GM23248 (cell line): Measurements from ENCODE around the gene PDLIM7. TPM values are rescaled to one million over a fixed set of nuclear protein-coding genes. Genes with fewer than 3 reads are reported as not detected.

Source experiments
- DNase-seq: peaks from one replicate; pipeline ENCODE4 v3.0.0-alpha.2; 2015
- H2AFZ ChIP-seq: fragments of 200-600 bp; sonication (generic); 2 replicates; pipeline ENCODE4 v1.6.1; 2016; ENCODE audit warnings: antibody characterized with exemption
- H3F3A ChIP-seq: fragments of 200-600 bp; sonication (generic); 2 replicates; pipeline ENCODE4 v1.6.1; 2016; ENCODE audit warnings: mild to moderate bottlenecking, antibody characterized with exemption, mixed run types; ENCODE audit not compliant: insufficient read depth
- H3K27ac ChIP-seq: fragments of 200-600 bp; sonication (generic); 2 replicates; pipeline ENCODE4 v1.5.1; 2016; ENCODE audit warnings: mild to moderate bottlenecking
- H3K27me3 ChIP-seq: fragments of 200-600 bp; sonication (generic); replicated peaks from 2 replicates; pipeline ENCODE4 v1.6.1; 2016; ENCODE audit warnings: mild to moderate bottlenecking; ENCODE audit not compliant: insufficient read depth
- H3K36me3 ChIP-seq: fragments of 200-600 bp; sonication (generic); 2 replicates; pipeline ENCODE4 v1.6.1; 2016; ENCODE audit warnings: low read depth, mild to moderate bottlenecking
- H3K4me1 ChIP-seq: fragments of 200-600 bp; sonication (generic); 2 replicates; pipeline ENCODE4 v1.6.1; 2016; ENCODE audit warnings: mild to moderate bottlenecking; ENCODE audit not compliant: insufficient read depth
- H3K4me2 ChIP-seq: fragments of 200-600 bp; sonication (generic); one replicate; pipeline ENCODE4 v1.6.1; 2016; ENCODE audit warnings: mild to moderate bottlenecking; ENCODE audit not compliant: unreplicated experiment
- H3K4me3 ChIP-seq: fragments of 200-600 bp; sonication (generic); 2 replicates; pipeline ENCODE4 v1.5.1; 2016; ENCODE audit warnings: mild to moderate bottlenecking
- H3K79me2 ChIP-seq: fragments of 200-600 bp; sonication (generic); 2 replicates; pipeline ENCODE4 v1.6.1; 2016; ENCODE audit warnings: mild to moderate bottlenecking; ENCODE audit not compliant: insufficient read depth
- H3K9ac ChIP-seq: fragments of 200-600 bp; sonication (generic); 2 replicates; pipeline ENCODE4 v1.6.1; 2016; ENCODE audit warnings: mild to moderate bottlenecking
- H3K9me2 ChIP-seq: fragments of 200-600 bp; sonication (generic); 2 replicates; pipeline ENCODE4 v1.6.1; 2016; ENCODE audit warnings: mixed run types, mild to moderate bottlenecking, moderate library complexity; ENCODE audit not compliant: insufficient read depth
- H3K9me3 ChIP-seq: fragments of 200-600 bp; sonication (generic); one replicate; pipeline ENCODE4 v1.6.1; 2017; ENCODE audit warnings: low read depth
- H4K20me1 ChIP-seq: fragments of 200-600 bp; sonication (generic); 2 replicates; pipeline ENCODE4 v1.6.0; 2016; ENCODE audit not compliant: insufficient read depth
- EZH2 ChIP-seq: fragments of 200-600 bp; sonication (generic); IDR thresholded peaks from 2 replicates; pipeline ENCODE4 v1.6.1; 2018; ENCODE audit warnings: antibody characterized with exemption, mild to moderate bottlenecking; ENCODE audit not compliant: insufficient read depth, poor library complexity, severe bottlenecking
- EZH2phosphoT487 ChIP-seq: fragments of 200-600 bp; sonication (generic); IDR thresholded peaks from 2 replicates; pipeline ENCODE4 v1.6.1; 2018; ENCODE audit warnings: antibody characterized with exemption, moderate library complexity, mild to moderate bottlenecking, low read depth; ENCODE audit not compliant: insufficient read depth
- WGBS, 2 experiments: methylation state at CpG; one replicate each; pipeline ENCODE4 v1.1.6; 2015 to 2017; ENCODE audit warnings: low lambda C conversion rate in 2 of 2, low coverage in 1 of 2; ENCODE audit errors: missing lambda C conversion rate in 2 of 2; 5-methylcytosine and 5-hydroxymethylcytosine counted together
- in situ Hi-C: fragments of 300-500 bp; cut with MboI; formaldehyde crosslinking; loops from 2 replicates; pipeline ENCODE4 v1.15.0; 2020
- polyA plus RNA-seq: library from polyadenylated mRNA; unstranded; fragments of >200 nt; fragmentation: Nextera tagmentation; extraction: Ambion mirVana; gene quantifications from 2 replicates; pipeline ENCODE4 v1.2.1, GENCODE V29; 2016
- total RNA-seq: library from RNA; depleted of rRNA; stranded (reverse); fragments of >200 nt; shearing (Covaris generic); gene quantifications from 2 replicates; pipeline ENCODE4 v1.2.3, GENCODE V29; 2014

Gene PDLIM7
- total and polyA plus RNA-seq, 2 experiments from 2014 or later = 320 to 556 TPM

DNA sequence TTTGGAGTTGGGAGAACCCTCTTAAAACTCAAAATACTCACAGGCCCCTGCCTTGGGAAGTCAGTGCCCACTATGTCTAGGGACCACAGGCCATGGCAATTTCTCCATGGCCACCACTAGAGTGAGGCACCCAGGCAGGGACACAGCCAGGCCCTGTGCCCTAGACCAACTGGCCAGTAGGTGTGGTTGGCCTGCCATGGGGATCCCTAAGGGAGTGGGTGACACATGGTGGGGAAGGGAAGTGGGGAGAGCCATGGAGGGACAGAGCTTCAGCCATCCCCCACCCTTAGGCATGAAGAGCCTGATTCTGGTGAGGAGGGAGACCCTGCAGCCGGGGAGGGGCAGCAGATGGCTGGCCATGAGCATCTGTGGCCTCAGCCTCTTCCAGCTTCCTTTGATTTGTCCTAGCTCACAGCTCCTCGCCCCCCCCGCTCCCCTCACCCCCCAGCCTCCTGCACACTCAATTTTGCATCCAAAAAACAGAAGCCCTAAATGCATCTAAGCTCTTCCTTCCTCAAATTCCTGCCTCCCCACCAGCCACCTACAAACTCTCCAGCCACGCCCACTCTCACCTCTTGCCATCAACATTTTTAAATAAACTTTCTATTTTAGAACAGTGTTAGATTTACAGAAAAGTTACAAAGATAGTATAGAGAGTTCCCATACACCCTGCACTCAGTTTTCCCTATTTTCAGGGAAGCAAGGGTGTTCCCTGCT lies 22.4 kb downstream of the PDLIM7 start:
- Histone ChIP-seq H3K9ac (no peak overlapping the region), H3K36me3 (no peaks in the 10 kb centered on the region), H3K79me2 (peaks cover 29% of the 10 kb centered on the region), H2AFZ (no peak overlapping the region), H3F3A (peaks cover 59% of the 10 kb centered on the region), H4K20me1 (no peaks in the 10 kb centered on the region), H3K4me2 (no peak overlapping the region), H3K9me3 (no peaks in the 10 kb centered on the region), H3K27me3 (no peaks in the 10 kb centered on the region), H3K4me3 (no peak overlapping the region), H3K4me1 (peaks cover 35% of the 10 kb centered on the region), H3K9me2 (no peaks in the 10 kb centered on the region), H3K27ac (no peak overlapping the region)
- in situ Hi-C loops = no loop called here
- WGBS, 2 experiments = 75 to 94% methylated on average over 3 to 4 of the region's 4 CpGs
- peak; percentile 35 for DNase-seq
- TF ChIP-seq EZH2 = no peak
- no peak for TF ChIP-seq EZH2phosphoT487

DNA sequence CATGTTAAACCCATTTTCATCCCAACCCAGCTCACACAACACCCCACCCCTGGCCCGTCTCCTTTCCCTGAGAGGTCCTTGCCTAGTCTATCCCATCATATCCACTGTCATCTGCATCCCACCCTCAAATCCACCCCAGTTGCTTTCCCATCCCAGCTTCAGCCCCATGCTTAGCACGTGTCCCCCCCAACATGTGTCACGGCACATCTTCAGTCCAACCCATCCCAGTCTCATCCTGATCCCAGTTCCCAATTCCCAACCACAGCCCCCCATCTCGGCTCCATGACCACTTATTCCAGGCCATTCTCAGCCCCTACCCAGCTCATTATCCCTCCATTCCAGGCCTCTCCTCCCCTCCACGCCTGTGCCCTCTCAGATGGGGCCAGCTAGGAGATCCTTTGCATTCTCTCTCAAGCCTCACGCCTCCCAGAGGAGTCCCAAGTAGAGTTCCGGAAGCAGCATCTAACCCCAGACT lies 23.4 kb downstream of the PDLIM7 start:
- Histone ChIP-seq H3K4me2 (no peak overlapping the region), H2AFZ (no peak overlapping the region), H3K9me2 (no peaks in the 10 kb centered on the region), H3K36me3 (no peaks in the 10 kb centered on the region), H3K4me3 (no peak overlapping the region), H3F3A (peaks cover 54% of the 10 kb centered on the region), H3K27ac (peak overlapping the region; percentile 14; the same call in 1 of the 2 replicates), H3K27me3 (no peaks in the 10 kb centered on the region), H3K9me3 (no peaks in the 10 kb centered on the region), H3K4me1 (peaks cover 35% of the 10 kb centered on the region), H3K9ac (no peak overlapping the region), H4K20me1 (no peaks in the 10 kb centered on the region; the same call in 1 of the 2 replicates), H3K79me2 (peaks cover 39% of the 10 kb centered on the region)
- in situ Hi-C loops = no loop called here
- WGBS, 2 experiments = 37 to 47% methylated on average over 7 of the region's 7 CpGs
- peak; percentile 38 for DNase-seq
- TF ChIP-seq EZH2phosphoT487 (no peak), EZH2 (no peak)

DNA sequence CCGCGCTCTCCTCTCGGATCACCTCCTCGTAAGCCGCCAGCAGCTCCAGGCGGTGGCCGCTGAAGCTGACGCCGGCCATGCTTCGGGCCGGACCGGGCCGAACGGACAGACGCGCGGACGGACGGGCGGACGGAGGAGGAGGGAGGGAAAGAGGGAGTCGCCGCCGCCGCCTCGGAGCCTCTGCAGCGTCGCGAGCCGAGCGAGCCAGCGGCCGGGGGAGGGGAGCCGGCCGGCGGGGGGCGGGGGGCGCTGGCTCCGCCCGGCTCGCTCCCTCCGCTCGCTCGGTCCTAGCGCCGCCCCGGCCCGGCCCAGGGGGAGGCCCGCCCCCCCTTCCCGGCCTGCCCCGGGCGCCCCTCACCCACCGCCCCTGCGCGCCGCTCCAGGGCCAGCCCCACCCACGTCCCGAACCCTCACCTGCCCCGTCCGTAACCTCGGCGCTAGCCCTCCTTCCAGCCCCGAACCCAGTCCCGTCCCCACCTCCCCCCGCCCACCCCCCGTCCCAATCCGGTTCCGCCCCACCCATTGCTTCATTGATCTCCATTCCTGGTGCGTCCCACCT lies 23.9 kb downstream of the PDLIM7 start, which contains the start of gene DBN1:
Gene DBN1, minus strand, starts transcription at position 192 of the 559 bp plus-strand sequence. Its CDS starts 113 bp downstream, at position 79.
- H2AFZ ChIP-seq = no peak within 1 kb of the TSS
- H4K20me1 ChIP-seq = no peaks in the 10 kb centered on the region; the same call in 1 of the 2 replicates
- in situ Hi-C loops = no loop called here

DNA sequence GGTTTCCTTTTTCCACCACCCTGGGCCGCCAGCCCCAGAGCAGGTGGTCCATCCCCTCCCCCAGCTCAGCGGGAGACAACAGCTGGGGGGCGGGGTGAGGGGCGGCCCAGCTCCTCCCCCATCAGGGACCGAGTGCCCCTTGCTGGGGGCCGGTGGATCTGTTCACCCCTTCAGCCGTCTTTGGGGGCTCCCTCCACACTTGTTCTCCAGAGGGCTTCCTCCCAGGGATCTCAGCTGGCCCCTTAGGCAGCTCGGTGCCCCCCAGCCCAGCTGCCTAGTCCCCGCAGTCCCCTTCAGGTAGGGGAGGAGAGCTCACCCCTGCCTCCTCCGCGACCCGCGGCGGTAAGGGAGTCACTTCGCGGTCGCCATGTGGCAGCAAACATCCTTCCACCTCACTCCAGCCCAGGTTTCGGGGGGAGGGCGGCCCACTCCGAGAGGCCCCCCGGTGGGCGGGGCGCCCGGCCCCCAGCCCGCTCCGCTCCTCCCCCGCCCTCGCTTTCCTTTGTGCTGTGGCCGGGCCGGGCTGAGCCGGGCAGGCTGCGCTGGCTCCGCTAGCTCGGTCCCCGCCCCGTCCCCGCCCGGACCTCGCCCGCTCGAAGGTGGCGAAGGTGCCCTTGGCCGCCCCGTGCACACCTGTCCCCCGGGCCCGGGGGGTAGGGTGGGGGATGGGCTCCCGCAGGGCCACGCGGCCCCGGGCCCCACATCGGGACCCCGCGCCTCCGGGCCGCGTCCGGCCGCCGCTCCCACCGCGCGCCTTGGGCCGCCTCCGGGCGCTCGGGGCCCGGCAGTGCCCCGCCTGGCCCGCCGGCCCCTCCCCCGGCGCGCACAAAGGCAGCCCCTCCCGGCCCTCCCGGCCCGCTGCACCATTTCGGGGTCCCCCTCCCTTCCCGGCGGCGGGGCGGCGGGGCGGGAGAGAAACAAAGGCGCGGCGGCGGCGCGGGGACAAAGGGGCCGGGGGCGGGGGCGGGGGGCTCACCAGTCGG lies 24.7 kb downstream of the PDLIM7 start:
- H3K79me2 ChIP-seq = peaks cover 51% of the 10 kb centered on the region

More for the DNA sequence above, 23.9 kb downstream of the PDLIM7 start, which contains the start of gene DBN1:
- Histone ChIP-seq H3K9ac (peak within 1 kb of the TSS; percentile 84), H3K4me2 (peak within 1 kb of the TSS; percentile 96), H3K4me3 (peak within 1 kb of the TSS; percentile 82), H3K36me3 (no peaks in the 10 kb centered on the region), H3K9me3 (no peaks in the 10 kb centered on the region), H3K4me1 (peaks cover 37% of the 10 kb centered on the region), H3K27me3 (no peaks in the 10 kb centered on the region), H3K9me2 (no peaks in the 10 kb centered on the region), H3F3A (peaks cover 49% of the 10 kb centered on the region), H3K79me2 (peaks cover 44% of the 10 kb centered on the region), H3K27ac (peak within 1 kb of the TSS; percentile 93)
- WGBS, 2 experiments = 0 to 2% methylated on average over 1 to 28 of the region's 69 CpGs
- peak; percentile 87 for DNase-seq
- TF ChIP-seq EZH2phosphoT487 = no peak
- TF ChIP-seq EZH2 = no peak

More for the DNA sequence above, 24.7 kb downstream of the PDLIM7 start:
- no peak for TF ChIP-seq EZH2
- no peak for TF ChIP-seq EZH2phosphoT487
- no peaks in the 10 kb centered on the region for H3K9me2 ChIP-seq
- H2AFZ ChIP-seq = no peak overlapping the region
- 0 to 2% methylated on average over 5 to 55 of the region's 93 CpGs for WGBS, 2 experiments
- H3K9me3 ChIP-seq = no peaks in the 10 kb centered on the region
- peak overlapping the region; percentile 84 for H3K9ac ChIP-seq
- peaks cover 44% of the 10 kb centered on the region for H3F3A ChIP-seq
- H3K4me2 ChIP-seq = peak overlapping the region; percentile 96
- peak overlapping the region; percentile 82 for H3K4me3 ChIP-seq
- peak; percentile 69 for DNase-seq
- no peaks in the 10 kb centered on the region for H3K27me3 ChIP-seq
- H3K36me3 ChIP-seq = no peaks in the 10 kb centered on the region
- in situ Hi-C loops = no loop called here
- no peaks in the 10 kb centered on the region; the same call in 1 of the 2 replicates for H4K20me1 ChIP-seq
- peaks cover 37% of the 10 kb centered on the region for H3K4me1 ChIP-seq
- peak overlapping the region; percentile 93 for H3K27ac ChIP-seq
